ENCODE data around the gene EFCAB6. TPM values are rescaled to one million over a fixed set of nuclear protein-coding genes. Genes with fewer than 3 reads are reported as not detected.

EFCAB6 gene
- total RNA-seq, 1 experiment from 2014 or later, result 0.52 TPM

DNA sequence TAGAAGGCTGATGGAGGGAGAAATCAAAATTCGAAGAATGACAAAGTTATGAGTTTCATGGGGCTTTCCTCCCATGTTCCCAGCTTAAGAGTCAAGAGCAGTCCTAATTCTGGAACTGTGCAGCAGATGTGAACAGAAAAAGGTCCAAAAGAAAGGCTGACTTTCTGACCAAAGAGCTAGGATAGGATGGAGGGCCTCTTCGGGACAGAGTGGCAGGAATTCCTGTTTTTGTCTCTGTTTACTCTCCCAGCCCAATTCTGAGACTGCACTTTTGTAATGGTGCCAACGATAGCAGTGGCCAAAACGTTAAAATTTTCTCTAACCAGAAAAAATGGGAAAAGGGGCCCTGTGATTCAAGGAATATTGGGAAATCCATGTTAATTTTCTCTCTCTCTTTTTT lies 193.6 kb downstream of the EFCAB6 start (continued):
- TF ChIP-seq, protein P1, sequence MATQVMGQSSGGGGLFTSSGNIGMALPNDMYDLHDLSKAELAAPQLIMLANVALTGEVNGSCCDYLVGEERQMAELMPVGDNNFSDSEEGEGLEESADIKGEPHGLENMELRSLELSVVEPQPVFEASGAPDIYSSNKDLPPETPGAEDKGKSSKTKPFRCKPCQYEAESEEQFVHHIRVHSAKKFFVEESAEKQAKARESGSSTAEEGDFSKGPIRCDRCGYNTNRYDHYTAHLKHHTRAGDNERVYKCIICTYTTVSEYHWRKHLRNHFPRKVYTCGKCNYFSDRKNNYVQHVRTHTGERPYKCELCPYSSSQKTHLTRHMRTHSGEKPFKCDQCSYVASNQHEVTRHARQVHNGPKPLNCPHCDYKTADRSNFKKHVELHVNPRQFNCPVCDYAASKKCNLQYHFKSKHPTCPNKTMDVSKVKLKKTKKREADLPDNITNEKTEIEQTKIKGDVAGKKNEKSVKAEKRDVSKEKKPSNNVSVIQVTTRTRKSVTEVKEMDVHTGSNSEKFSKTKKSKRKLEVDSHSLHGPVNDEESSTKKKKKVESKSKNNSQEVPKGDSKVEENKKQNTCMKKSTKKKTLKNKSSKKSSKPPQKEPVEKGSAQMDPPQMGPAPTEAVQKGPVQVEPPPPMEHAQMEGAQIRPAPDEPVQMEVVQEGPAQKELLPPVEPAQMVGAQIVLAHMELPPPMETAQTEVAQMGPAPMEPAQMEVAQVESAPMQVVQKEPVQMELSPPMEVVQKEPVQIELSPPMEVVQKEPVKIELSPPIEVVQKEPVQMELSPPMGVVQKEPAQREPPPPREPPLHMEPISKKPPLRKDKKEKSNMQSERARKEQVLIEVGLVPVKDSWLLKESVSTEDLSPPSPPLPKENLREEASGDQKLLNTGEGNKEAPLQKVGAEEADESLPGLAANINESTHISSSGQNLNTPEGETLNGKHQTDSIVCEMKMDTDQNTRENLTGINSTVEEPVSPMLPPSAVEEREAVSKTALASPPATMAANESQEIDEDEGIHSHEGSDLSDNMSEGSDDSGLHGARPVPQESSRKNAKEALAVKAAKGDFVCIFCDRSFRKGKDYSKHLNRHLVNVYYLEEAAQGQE (IDR thresholded peaks at IDR 0.05; ENCODE audit: low read depth), result no peak
- no peak for TF ChIP-seq FOSL1 (IDR thresholded peaks at IDR 0.05; ENCODE audit: low read depth)
- TF ChIP-seq, protein P2, sequence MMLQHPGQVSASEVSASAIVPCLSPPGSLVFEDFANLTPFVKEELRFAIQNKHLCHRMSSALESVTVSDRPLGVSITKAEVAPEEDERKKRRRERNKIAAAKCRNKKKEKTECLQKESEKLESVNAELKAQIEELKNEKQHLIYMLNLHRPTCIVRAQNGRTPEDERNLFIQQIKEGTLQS (IDR thresholded peaks at IDR 0.05), result no peak
- TF ChIP-seq POLR2A (IDR thresholded peaks at IDR 0.05; ENCODE audit: borderline replicate concordance, extremely low read depth, insufficient read depth, insufficient read length), result no peak
- TF ChIP-seq TCF7L2 (IDR thresholded peaks at IDR 0.05; ENCODE audit: borderline replicate concordance, extremely low read depth, insufficient read depth, insufficient read length), result no peak
- TF ChIP-seq POLR2AphosphoS5 (IDR thresholded peaks at IDR 0.05; ENCODE audit: low read depth, low read length), result no peak

DNA sequence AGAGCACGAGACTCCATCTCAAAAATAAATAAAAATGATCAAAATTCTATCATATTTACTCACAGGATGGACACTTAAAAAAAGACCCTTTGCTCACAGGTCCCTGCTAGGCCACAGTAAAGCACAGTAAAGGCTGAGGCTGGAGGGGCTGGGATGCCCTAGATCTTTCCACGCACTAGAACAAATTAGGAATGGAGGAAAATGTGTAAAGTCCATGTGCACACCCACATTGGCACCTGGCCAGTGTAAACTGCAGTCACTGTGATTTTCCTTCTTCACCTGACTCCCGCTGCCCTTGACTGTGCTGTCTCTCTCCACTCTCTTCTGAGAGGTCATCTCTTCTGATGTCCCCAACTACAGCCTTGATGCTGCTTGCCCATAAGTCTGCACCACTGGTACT lies 195.5 kb downstream of the EFCAB6 start:
- intact Hi-C loops (cut with micrococcal nuclease), result no loop called here
- POLR2A ChIA-PET, result no interaction called here
- BruUV-seq (replicated peaks), result no TSS peak
- Histone ChIP-seq H3K9ac (ENCODE audit: low read length) (no peak overlapping the region), H3K27ac (ENCODE audit: low read depth, low read length) (no peak overlapping the region), H3K9me2 (ENCODE audit: insufficient read depth) (no peaks in the 10 kb centered on the region), H3K9me3 (ENCODE audit: control insufficient read depth in 1 of 2, insufficient read depth in 1 of 2, low read depth in 1 of 2, low read length in 2 of 2) (peaks cover 0 to 10% of the 10 kb centered on the region in 2 experiments; a peak in 2 of 4 replicates), H3K4me1 (ENCODE audit: control insufficient read depth in 1 of 2, insufficient read depth in 2 of 2, low read length in 2 of 2) (no peaks in the 10 kb centered on the region), H3K79me2 (ENCODE audit: insufficient read depth, low read length) (no peaks in the 10 kb centered on the region), H4K20me1 (ENCODE audit: insufficient read depth) (no peaks in the 10 kb centered on the region), H3K4me3 (replicated peaks in 1 of 2; ENCODE audit: low read depth in 1 of 2, low read length in 2 of 2) (no peak overlapping the region), H2AFZ (ENCODE audit: low read depth, low read length, poor library complexity, severe bottlenecking) (no peak overlapping the region), H3K4me2 (ENCODE audit: low read length) (no peak overlapping the region), H3K27me3 (ENCODE audit: insufficient read depth, low read length) (peaks cover 39% of the 10 kb centered on the region), H3K36me3 (ENCODE audit: control insufficient read depth in 1 of 2, insufficient read depth in 2 of 2, low read length in 2 of 2) (no peaks in the 10 kb centered on the region)
- no peak for ATAC-seq
- DNase-seq (ENCODE audit: low read depth, low spot score), result no peak
- CTCF ChIA-PET, result no interaction called here
- TF ChIP-seq ZFX (IDR thresholded peaks at IDR 0.05) (no peak), SIN3A (IDR thresholded peaks at IDR 0.05; ENCODE audit: low read depth) (no peak), TCF7L2 (IDR thresholded peaks at IDR 0.05; ENCODE audit: borderline replicate concordance, extremely low read depth, insufficient read depth, insufficient read length) (no peak), RAD21 (IDR thresholded peaks at IDR 0.05; ENCODE audit: low read depth) (no peak), SRF (IDR thresholded peaks at IDR 0.05; ENCODE audit: low read depth) (no peak), EGR1 (IDR thresholded peaks at IDR 0.05; ENCODE audit: low read depth) (no peak), ELF1 (IDR thresholded peaks at IDR 0.05; ENCODE audit: borderline replicate concordance, low read depth) (no peak), EZH2 (IDR thresholded peaks at IDR 0.05) (no peak), CBX3 (IDR thresholded peaks at IDR 0.05; ENCODE audit: low read depth) (no peak), YY1 (IDR thresholded peaks at IDR 0.05; ENCODE audit: extremely low read depth, insufficient replicate concordance, low read depth, low read length) (no peak), ZNF274 (IDR thresholded peaks at IDR 0.05; ENCODE audit: low read depth, low read length) (no peak), JUND (IDR thresholded peaks at IDR 0.05) (no peak), POLR2AphosphoS5 (IDR thresholded peaks at IDR 0.05; ENCODE audit: low read depth, low read length) (no peak), FOSL1 (IDR thresholded peaks at IDR 0.05; ENCODE audit: low read depth) (no peak), SP1 (IDR thresholded peaks at IDR 0.05; ENCODE audit: low read depth) (no peak)
- TF ChIP-seq, protein P3, sequence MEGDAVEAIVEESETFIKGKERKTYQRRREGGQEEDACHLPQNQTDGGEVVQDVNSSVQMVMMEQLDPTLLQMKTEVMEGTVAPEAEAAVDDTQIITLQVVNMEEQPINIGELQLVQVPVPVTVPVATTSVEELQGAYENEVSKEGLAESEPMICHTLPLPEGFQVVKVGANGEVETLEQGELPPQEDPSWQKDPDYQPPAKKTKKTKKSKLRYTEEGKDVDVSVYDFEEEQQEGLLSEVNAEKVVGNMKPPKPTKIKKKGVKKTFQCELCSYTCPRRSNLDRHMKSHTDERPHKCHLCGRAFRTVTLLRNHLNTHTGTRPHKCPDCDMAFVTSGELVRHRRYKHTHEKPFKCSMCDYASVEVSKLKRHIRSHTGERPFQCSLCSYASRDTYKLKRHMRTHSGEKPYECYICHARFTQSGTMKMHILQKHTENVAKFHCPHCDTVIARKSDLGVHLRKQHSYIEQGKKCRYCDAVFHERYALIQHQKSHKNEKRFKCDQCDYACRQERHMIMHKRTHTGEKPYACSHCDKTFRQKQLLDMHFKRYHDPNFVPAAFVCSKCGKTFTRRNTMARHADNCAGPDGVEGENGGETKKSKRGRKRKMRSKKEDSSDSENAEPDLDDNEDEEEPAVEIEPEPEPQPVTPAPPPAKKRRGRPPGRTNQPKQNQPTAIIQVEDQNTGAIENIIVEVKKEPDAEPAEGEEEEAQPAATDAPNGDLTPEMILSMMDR (IDR thresholded peaks at IDR 0.05 in 2 of 3, conservative IDR thresholded peaks at IDR 0.05 in 1 of 3; ENCODE audit: borderline replicate concordance in 1 of 3, insufficient read depth in 1 of 3, low read depth in 2 of 3, low read length in 2 of 3), result no peak
- TF ChIP-seq, protein P4, sequence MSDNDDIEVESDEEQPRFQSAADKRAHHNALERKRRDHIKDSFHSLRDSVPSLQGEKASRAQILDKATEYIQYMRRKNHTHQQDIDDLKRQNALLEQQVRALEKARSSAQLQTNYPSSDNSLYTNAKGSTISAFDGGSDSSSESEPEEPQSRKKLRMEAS (IDR thresholded peaks at IDR 0.05), result no peak
- RAD21 ChIA-PET (ENCODE audit: low non-redundant PET in 1 of 2, low total read pairs in 2 of 2, uncharacterized antibody in 2 of 2, unreplicated experiment in 2 of 2), result no interaction called here
